GM23248 (cell line): ENCODE measurements around the gene SHCBP1L.

ENCODE experiments used
- EZH2 ChIP-seq: fragments of 200-600 bp; sonication (generic); IDR thresholded peaks from 2 replicates; pipeline ENCODE4 v1.6.1; 2018; ENCODE audit warnings: antibody characterized with exemption, mild to moderate bottlenecking; ENCODE audit not compliant: insufficient read depth, poor library complexity, severe bottlenecking
- EZH2phosphoT487 ChIP-seq: fragments of 200-600 bp; sonication (generic); IDR thresholded peaks from 2 replicates; pipeline ENCODE4 v1.6.1; 2018; ENCODE audit warnings: antibody characterized with exemption, moderate library complexity, mild to moderate bottlenecking, low read depth; ENCODE audit not compliant: insufficient read depth

DNA sequence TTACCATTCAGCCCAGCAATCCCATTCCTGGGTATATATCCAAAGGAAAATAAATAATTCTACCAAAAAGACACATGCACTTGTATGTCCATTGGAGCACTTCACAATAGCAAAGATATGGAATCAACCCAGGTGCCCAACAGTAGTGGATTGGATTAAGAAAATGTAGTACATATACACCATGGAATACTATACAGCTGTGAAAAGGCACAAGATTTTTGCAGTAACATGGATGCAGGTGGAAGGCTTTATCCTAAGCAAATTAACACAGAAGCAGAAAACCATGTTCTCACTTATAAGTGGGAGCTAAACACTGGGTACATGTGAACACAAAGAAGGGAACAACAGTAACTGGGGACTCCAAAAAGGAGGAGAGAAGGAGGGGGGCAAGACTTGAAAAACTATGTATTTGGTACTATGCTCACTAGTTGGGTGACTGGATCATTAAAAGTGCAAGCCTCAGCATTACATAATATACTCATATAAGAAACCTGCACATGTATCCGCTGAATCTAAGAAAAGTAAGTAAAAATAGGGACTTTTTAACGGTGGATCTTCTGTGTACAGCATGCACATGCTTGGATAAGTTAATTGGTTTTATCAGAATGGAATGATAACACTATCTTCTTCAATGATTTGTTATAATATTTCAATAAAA lies 3.9 kb upstream of the SHCBP1L start:
- TF ChIP-seq EZH2 (no peak), EZH2phosphoT487 (no peak)
